Measurements from ENCODE around the gene HERPUD2.
"Not testable (repeated sequence)": the region's sequence is repeated elsewhere in the genome, so short reads cannot be mapped to it uniquely, and the experiment has no call there.

The HERPUD2 gene

DNA sequence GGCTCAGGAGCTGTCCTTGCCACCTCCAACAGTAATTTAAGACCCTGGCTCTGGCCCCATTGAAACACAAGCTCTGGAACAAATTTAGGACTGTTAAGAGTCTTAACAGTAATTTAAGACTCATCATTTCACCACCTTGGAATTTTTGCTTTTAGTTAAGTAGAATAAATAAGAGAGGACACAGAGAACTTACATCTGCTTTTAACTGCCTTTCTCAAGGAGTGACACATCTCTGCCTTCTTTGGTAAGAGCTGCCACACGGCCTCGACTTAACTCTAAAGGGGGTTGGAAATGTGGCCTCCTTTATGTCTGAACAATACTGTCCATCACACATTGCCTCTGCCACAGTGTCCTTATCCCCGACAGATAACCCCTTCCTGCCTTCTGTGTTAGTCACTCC, 77.9 kb downstream of the HERPUD2 start:
- no peak for DNase-seq (ENCODE audit: low read depth in 2 of 3, low spot score in 2 of 3)

GRCh38 chr7:35613150-35613549, 81.8 kb downstream of the HERPUD2 start:
- no peak for DNase-seq (ENCODE audit: low read depth in 2 of 3, low spot score in 2 of 3)

GRCh38 chr7:35605760-35606159, 89.2 kb downstream of the HERPUD2 start:
- DNase-seq (ENCODE audit: low read depth in 2 of 3, low spot score in 2 of 3) = no peak

GRCh38 chr7:35604595-35604994, 90.3 kb downstream of the HERPUD2 start:
- no peak for DNase-seq (ENCODE audit: low read depth in 2 of 3, low spot score in 2 of 3)

GRCh38 chr7:35599645-35600044, 95.3 kb downstream of the HERPUD2 start:
- no peak for DNase-seq (ENCODE audit: low read depth in 2 of 3, low spot score in 2 of 3)

- no peak for DNase-seq (ENCODE audit: low read depth in 2 of 3, low spot score in 2 of 3)
Observed at GRCh38 chr7:35599061-35599460, 95.9 kb downstream of the HERPUD2 start.

DNA sequence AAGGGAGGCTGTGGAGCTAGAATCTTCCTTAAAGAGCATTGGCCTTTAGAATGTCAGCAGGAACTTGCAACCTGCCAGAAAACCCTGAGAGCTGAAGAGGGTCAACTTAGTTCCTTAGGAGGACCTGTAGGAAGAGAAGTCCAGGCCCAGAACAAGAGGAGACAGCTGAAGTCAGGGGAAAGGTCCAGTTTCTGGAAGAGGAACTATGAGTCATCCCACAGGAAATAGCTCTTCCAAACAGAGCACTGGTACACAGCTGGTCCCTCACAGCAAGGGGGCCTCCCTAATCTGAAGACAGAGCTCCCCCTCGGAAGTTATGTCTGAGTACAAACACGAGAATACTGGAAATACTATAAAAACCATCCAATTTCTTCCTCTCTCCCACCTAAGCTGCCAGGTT, 98.9 kb downstream of the HERPUD2 start:
- no peak for DNase-seq (ENCODE audit: low read depth in 2 of 3, low spot score in 2 of 3)

- DNase-seq (ENCODE audit: low read depth in 2 of 3, low spot score in 2 of 3) = peak in 1 of 3 experiments; percentile 2
Observed at GRCh38 chr7:35593899-35594298, 101.0 kb downstream of the HERPUD2 start.

GRCh38 chr7:35588647-35589046, 106.3 kb downstream of the HERPUD2 start:
- no peak for DNase-seq (ENCODE audit: low read depth in 2 of 3, low spot score in 2 of 3)

DNA sequence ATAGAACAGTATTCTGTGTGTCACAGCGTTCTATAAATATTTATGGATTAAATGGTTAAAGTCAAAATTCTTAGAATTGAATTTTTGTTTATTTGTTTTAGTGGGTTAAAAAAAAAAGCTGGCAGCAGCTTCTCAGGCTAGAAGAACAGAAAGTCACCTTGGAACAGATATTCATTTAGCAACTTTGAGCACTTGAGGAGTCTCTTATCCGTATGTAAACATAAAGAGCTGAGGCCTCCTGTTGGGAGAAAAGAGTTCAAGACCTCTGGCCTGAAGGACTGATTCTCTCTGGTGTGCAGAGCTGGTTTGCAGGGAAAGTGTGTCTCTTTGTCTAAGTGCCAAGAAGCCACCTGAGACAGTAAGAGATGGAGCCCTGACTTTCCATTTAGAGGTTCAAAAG, 109.9 kb downstream of the HERPUD2 start:
- DNase-seq (ENCODE audit: low read depth in 2 of 3, low spot score in 2 of 3) = no peak

DNA sequence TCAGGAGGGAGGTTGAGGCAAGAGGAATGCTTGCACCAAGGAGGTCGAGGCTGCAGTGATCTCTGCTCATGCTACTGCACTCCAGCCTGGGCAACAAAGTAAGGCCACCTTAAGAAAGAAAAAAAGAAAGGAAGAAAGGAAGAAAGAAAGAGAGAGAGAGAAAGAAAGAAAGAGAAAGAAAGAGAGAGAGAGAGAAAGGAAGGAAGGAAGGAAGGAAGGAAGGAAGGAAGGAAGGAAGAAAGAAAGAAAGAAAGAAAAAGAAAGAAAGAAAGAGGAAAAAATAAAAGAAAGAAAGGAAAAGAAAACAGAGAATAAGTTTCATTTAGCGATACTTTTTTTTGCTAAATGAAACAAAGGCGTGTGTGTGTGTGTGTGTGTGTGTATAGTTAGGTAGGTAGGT, 110.4 kb downstream of the HERPUD2 start:
- DNase-seq (ENCODE audit: low read depth in 2 of 3, low spot score in 2 of 3) = not testable (repeated sequence)
